GM19463 (cell line): ENCODE results near the gene SPRYD3.
"Not testable (repeated sequence)": the region's sequence is repeated elsewhere in the genome, so short reads cannot be mapped to it uniquely, and the experiment has no call there.

Experiments
- ATAC-seq: cut with Tn5 transposase; IDR thresholded peaks from one replicate; pipeline ENCODE4 v1.9.1; 2021; ENCODE audit warnings: mild to moderate bottlenecking, moderate library complexity; ENCODE audit not compliant: unreplicated experiment

Gene SPRYD3

GRCh38 chr12:53027014-53027413 lies 52.2 kb downstream of the SPRYD3 start:
- not testable (repeated sequence) for ATAC-seq

GRCh38 chr12:53025250-53025649 lies 53.9 kb downstream of the SPRYD3 start:
- no peak for ATAC-seq

- ATAC-seq, result no peak
These were observed 64.5 kb downstream of the SPRYD3 start for GRCh38 chr12:53014709-53015108.
